NCI-H460 (cell line): Measurements from ENCODE around the gene FAM167B. TPM values are rescaled to one million over a fixed set of nuclear protein-coding genes. Genes with fewer than 3 reads are reported as not detected.

ENCODE experiments used
- DNase-seq: peaks from one replicate; pipeline ENCODE4 v3.0.0-alpha.2; 2016; ENCODE audit warnings: low read depth; ENCODE audit errors: extremely low read depth
- polyA plus RNA-seq: library from polyadenylated mRNA; depleted of rRNA; stranded (reverse); fragments of >200 nt; gene quantifications from 2 replicates; pipeline ENCODE4 v1.2.3, GENCODE V29; 2014; cell fraction: nucleus; rRNA removed
- total RNA-seq: library from RNA; depleted of rRNA; stranded (reverse); fragments of >200 nt; shearing (Covaris generic); gene quantifications from 2 replicates; pipeline ENCODE4 v1.2.3, GENCODE V29; 2014; rRNA removed

The FAM167B gene
- total RNA-seq, result not detected in 2 replicates
- not detected in 2 replicates for polyA plus RNA-seq

- no peak for DNase-seq
Observed at GRCh38 chr1:32246888-32247273, at the start of gene FAM167B. FAM167B (plus strand) TSS chr1:32247222; CDS start chr1:32247422, 200 bp downstream.

- DNase-seq, result no peak
Observed at GRCh38 chr1:32197837-32198236, 49.2 kb upstream of the FAM167B start.

- DNase-seq, result no peak
Observed at GRCh38 chr1:32198237-32199042, 48.6 kb upstream of the FAM167B start.

GRCh38 chr1:32199043-32199716, 47.8 kb upstream of the FAM167B start:
- no peak for DNase-seq

- DNase-seq, result no peak
Observed at GRCh38 chr1:32199717-32200072, 47.3 kb upstream of the FAM167B start.

GRCh38 chr1:32200226-32201010, 46.6 kb upstream of the FAM167B start, which contains the start of gene CCDC28B:
CCDC28B (plus strand) TSS chr1:32200595; CDS start chr1:32201936, 1,341 bp downstream.
- no peak for DNase-seq

- no peak for DNase-seq
Observed at GRCh38 chr1:32201011-32201855, 45.8 kb upstream of the FAM167B start.

- DNase-seq, result no peak
Observed at GRCh38 chr1:32204943-32205361, 42.1 kb upstream of the FAM167B start.

GRCh38 chr1:32205401-32206370, 41.3 kb upstream of the FAM167B start, which contains the start of gene IQCC:
IQCC (plus strand) TSS chr1:32205671; CDS start chr1:32205682, 11 bp downstream.
- peak; percentile 63 for DNase-seq

GRCh38 chr1:32208469-32208868, 38.6 kb upstream of the FAM167B start:
- DNase-seq, result no peak

- no peak for DNase-seq
Observed at GRCh38 chr1:32208891-32209328, 38.1 kb upstream of the FAM167B start, which contains the start of gene DCDC2B. DCDC2B (plus strand) TSS chr1:32209089; CDS start chr1:32209094, 5 bp downstream.

GRCh38 chr1:32215629-32216480, 31.2 kb upstream of the FAM167B start:
- DNase-seq, result peak; percentile 51

- no peak for DNase-seq
Observed at GRCh38 chr1:32216566-32216965, 30.5 kb upstream of the FAM167B start.

- no peak for DNase-seq
Observed at GRCh38 chr1:32219022-32219421, 28.0 kb upstream of the FAM167B start.

GRCh38 chr1:32220746-32221580, 26.1 kb upstream of the FAM167B start:
- DNase-seq, result no peak

GRCh38 chr1:32221581-32221979, 25.4 kb upstream of the FAM167B start:
- DNase-seq, result no peak
